ENCODE measurements around the gene TMCO2. TPM values are rescaled to one million over a fixed set of nuclear protein-coding genes. Genes with fewer than 3 reads are reported as not detected.

TMCO2 gene
- total RNA-seq, 1 donor from 2014 or later, result not detected

GRCh38 chr1:40274331-40274730 lies 26.6 kb downstream of the TMCO2 start:
- no peak for TF ChIP-seq CTCF (conservative IDR thresholded peaks at IDR 0.05; ENCODE audit: low read depth, low read length)
- no peak overlapping the region for H3K4me3 ChIP-seq (ENCODE audit: low read depth, low read length)
- no peak for DNase-seq (ENCODE audit: low read depth)

DNA sequence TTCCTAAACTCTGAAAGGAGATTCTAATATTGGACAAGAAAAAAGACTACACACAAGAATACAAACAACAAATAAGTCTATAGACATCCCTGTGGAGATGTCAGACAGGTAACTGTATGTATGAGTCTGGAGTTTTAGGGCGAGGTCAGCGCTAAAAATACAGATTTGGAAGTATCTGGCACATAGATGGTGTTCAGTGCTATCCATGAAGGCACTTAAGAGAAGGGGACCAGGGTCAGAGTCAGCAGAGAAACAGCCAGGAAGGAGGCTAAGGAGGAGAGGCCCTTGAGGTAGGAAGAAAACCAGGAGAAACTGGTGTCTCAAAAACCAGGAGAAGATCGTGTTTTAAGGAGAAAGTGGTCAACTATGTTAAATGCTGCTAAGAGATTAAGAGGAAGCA lies 28.4 kb downstream of the TMCO2 start:
- no peak for TF ChIP-seq CTCF (conservative IDR thresholded peaks at IDR 0.05; ENCODE audit: low read depth, low read length)
- no peak for DNase-seq (ENCODE audit: low read depth)
- H3K4me3 ChIP-seq (ENCODE audit: low read depth, low read length), result no peak overlapping the region

DNA sequence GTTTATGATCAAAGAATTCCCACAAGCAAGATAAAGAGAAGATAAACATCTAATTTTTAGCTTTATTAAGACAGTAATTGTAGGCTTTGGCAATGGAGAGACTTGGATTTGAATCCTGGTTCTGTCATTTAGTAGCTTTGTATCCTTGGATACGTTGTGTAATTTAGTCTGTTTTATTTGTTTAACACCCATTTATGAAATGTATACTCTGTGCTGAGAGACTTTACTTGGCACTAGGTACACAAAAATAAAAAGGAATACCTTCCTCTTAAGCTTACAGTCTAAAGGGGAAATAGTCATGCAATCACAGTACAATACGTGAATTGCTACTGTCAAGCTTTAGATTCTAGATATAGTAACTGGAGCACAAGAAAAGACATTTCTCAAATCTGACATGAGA lies 34.1 kb downstream of the TMCO2 start:
- TF ChIP-seq CTCF (conservative IDR thresholded peaks at IDR 0.05; ENCODE audit: low read depth, low read length), result no peak
- H3K4me3 ChIP-seq (ENCODE audit: low read depth, low read length), result no peak overlapping the region
- no peak for DNase-seq (ENCODE audit: low read depth)

DNA sequence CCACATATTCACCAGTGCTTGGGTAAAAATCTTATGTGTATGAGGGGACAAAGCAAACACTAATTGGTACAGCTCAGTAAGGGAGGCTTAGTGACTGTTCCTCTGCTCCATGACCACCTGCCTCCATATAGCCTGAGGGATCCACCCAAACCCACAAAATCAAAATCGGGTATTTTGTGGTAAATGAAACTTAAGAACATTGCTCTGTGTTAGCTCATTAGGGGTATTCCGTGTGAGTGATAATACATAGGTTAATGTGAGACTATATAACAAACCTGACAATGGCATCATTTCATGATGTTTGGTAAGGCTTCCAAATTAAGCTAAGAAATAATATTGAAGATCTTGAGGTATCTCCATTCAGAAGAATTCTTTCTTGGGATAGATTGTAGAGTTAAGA lies 43.6 kb downstream of the TMCO2 start:
- no peak for TF ChIP-seq CTCF (conservative IDR thresholded peaks at IDR 0.05; ENCODE audit: low read depth, low read length)
- H3K4me3 ChIP-seq (ENCODE audit: low read depth, low read length), result no peak overlapping the region
- DNase-seq (ENCODE audit: low read depth), result no peak

- H3K4me3 ChIP-seq (ENCODE audit: low read depth, low read length), result no peak overlapping the region
- no peak for TF ChIP-seq CTCF (conservative IDR thresholded peaks at IDR 0.05; ENCODE audit: low read depth, low read length)
- no peak for DNase-seq (ENCODE audit: low read depth)
Measured at GRCh38 chr1:40299366-40300248, 51.9 kb downstream of the TMCO2 start.

DNA sequence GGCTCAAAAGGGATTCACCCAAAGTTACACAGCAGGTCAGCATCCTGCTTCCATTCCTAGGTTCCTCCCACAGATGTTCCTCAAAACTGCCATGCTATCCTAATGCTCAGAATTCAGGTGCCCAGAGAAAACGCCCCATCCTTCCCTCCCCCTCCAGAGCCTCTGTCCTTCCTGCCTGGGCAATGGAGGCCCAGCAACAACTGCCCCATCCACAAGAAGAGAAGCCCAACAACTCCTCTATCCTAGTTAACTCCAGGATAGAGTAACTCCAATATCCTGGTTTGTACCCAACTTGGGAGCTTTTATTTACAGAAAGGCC lies 52.5 kb downstream of the TMCO2 start:
- H3K4me3 ChIP-seq (ENCODE audit: low read depth, low read length), result no peak overlapping the region
- TF ChIP-seq CTCF (conservative IDR thresholded peaks at IDR 0.05; ENCODE audit: low read depth, low read length), result no peak
- no peak for DNase-seq (ENCODE audit: low read depth)

DNA sequence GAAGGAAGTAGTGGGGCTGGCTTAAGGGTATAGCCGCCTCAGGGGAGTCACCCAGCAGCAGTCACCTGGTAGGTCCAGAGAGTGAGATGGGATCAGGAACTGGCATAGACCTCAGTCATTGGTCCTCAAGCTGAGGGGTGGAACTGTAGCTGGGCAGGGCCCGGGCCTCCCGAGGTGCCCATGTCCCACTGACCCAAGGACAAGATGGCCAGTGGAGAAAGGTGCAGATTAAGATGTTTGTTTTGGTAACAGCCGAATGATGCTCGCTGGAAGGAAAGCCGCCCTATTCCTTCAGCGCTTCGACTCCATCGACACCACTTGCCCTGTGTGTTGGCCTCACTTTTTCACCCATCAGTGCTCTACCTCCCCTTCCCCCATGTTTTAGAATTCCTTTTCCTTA lies 52.9 kb downstream of the TMCO2 start:
- DNase-seq (ENCODE audit: low read depth), result no peak
- no peak for TF ChIP-seq CTCF (conservative IDR thresholded peaks at IDR 0.05; ENCODE audit: low read depth, low read length)
- H3K4me3 ChIP-seq (ENCODE audit: low read depth, low read length), result no peak overlapping the region

Measured in epithelial cell of proximal tubule (primary cell).